WTC11 (cell line): ENCODE measurements around the gene RASSF8. TPM values are rescaled to one million over a fixed set of nuclear protein-coding genes. Genes with fewer than 3 reads are reported as not detected.

Source experiments
- ATAC-seq: fragments of 200-7000 bp; cut with Tn5 transposase; 2 replicates; pipeline ENCODE4 v1.10.0; 2021; ENCODE audit warnings: mild to moderate bottlenecking, moderate library complexity
- CTCF ChIA-PET: fragments of 300-600 bp; sonication (Branson Sonifier 250); formaldehyde crosslinking; loops from one replicate; lab custom pipeline; 2021; ENCODE audit warnings: antibody characterized with exemption; lab: Charles Lee
- POLR2A ChIA-PET: fragments of 350-600 bp; sonication (Branson Sonifier 250); formaldehyde crosslinking; loops from one replicate; lab custom pipeline; 2021; ENCODE audit warnings: antibody characterized with exemption; lab: Charles Lee
- DNase-seq: peaks from one replicate; pipeline ENCODE4 v3.0.0; 2021; ENCODE audit warnings: low spot score
- H3K27ac Mint-ChIP-seq: 2 replicates; pipeline ENCODE4 v1.8.0; 2021; ENCODE audit warnings: mixed read lengths
- H3K27me3 Mint-ChIP-seq: 2 replicates; pipeline ENCODE4 v1.8.0; 2021; ENCODE audit warnings: low read depth, mild to moderate bottlenecking, moderate library complexity, mixed read lengths
- H3K36me3 Mint-ChIP-seq: 2 replicates; pipeline ENCODE4 v1.8.0; 2021; ENCODE audit warnings: mixed read lengths
- H3K4me1 Mint-ChIP-seq: 2 replicates; pipeline ENCODE4 v1.8.0; 2022; ENCODE audit warnings: mixed read lengths
- H3K4me3 Mint-ChIP-seq: 2 replicates; pipeline ENCODE4 v1.8.0; 2021; ENCODE audit warnings: mild to moderate bottlenecking, moderate library complexity, mixed read lengths
- H3K9me3 Mint-ChIP-seq: 2 replicates; pipeline ENCODE4 v1.8.0; 2021; ENCODE audit warnings: mixed read lengths
- CREB1 ChIP-seq: sonication (generic); formaldehyde crosslinking; IDR thresholded peaks from 2 replicates; pipeline ENCODE4 v1.8.0; 2023; ENCODE audit warnings: mild to moderate bottlenecking, missing genetic modification reagents
- FOXP4 ChIP-seq: sonication (generic); formaldehyde crosslinking; IDR thresholded peaks from 2 replicates; pipeline ENCODE4 v1.8.0; 2022; ENCODE audit warnings: mild to moderate bottlenecking, missing genetic modification reagents
- HMGA2 ChIP-seq: fragments of 250-450 bp; sonication (Bioruptor Pico); IDR thresholded peaks from 2 replicates; pipeline ENCODE4 v1.4.0; 2021; ENCODE audit warnings: mild to moderate bottlenecking, moderate library complexity
- NFE2L1 ChIP-seq: sonication (generic); formaldehyde crosslinking; IDR thresholded peaks from 2 replicates; pipeline ENCODE4 v1.8.1; 2023; ENCODE audit warnings: missing genetic modification reagents
- NR3C1 ChIP-seq: sonication (generic); formaldehyde crosslinking; conservative IDR thresholded peaks from 2 replicates; pipeline ENCODE4 v1.8.1; 2023; ENCODE audit warnings: low read depth, mild to moderate bottlenecking, missing genetic modification reagents
- PRDM15 ChIP-seq: sonication (generic); formaldehyde crosslinking; IDR thresholded peaks from 2 replicates; pipeline ENCODE4 v1.8.0; 2022; ENCODE audit warnings: missing genetic modification reagents
- RORB ChIP-seq: fragments of 250-450 bp; sonication (Bioruptor Pico); IDR thresholded peaks from 2 replicates; pipeline ENCODE4 v1.9.0; 2021; ENCODE audit warnings: mild to moderate bottlenecking
- SMAD4 ChIP-seq: sonication (generic); formaldehyde crosslinking; IDR thresholded peaks from 2 replicates; pipeline ENCODE4 v1.8.0; 2022; ENCODE audit warnings: mild to moderate bottlenecking, missing genetic modification reagents
- SOX15 ChIP-seq: fragments of 250-450 bp; sonication (Bioruptor Pico); IDR thresholded peaks from 2 replicates; pipeline ENCODE4 v1.9.0; 2021; ENCODE audit warnings: mild to moderate bottlenecking
- SP1 ChIP-seq: sonication (generic); formaldehyde crosslinking; conservative IDR thresholded peaks from 2 replicates; pipeline ENCODE4 v1.8.1; 2022; ENCODE audit warnings: missing genetic modification reagents
- TEAD1 ChIP-seq: sonication (generic); formaldehyde crosslinking; IDR thresholded peaks from 2 replicates; pipeline ENCODE4 v1.8.0; 2022; ENCODE audit warnings: mild to moderate bottlenecking, missing genetic modification reagents
- USF2 ChIP-seq: sonication (generic); formaldehyde crosslinking; IDR thresholded peaks from 2 replicates; pipeline ENCODE4 v1.8.1; 2023; ENCODE audit warnings: mild to moderate bottlenecking, missing genetic modification reagents, moderate library complexity
- ZNF121 ChIP-seq: sonication (generic); formaldehyde crosslinking; IDR thresholded peaks from 2 replicates; pipeline ENCODE4 v1.8.0; 2023; ENCODE audit warnings: missing genetic modification reagents
- ZNF396 ChIP-seq: fragments of 250-450 bp; sonication (Bioruptor Pico); IDR thresholded peaks from 2 replicates; pipeline ENCODE4 v1.8.0; 2021; ENCODE audit warnings: mild to moderate bottlenecking, moderate library complexity, borderline replicate concordance
- ZNF671 ChIP-seq: fragments of 250-450 bp; sonication (Bioruptor Pico); IDR thresholded peaks from 2 replicates; pipeline ENCODE4 v1.8.0; 2021; ENCODE audit warnings: mild to moderate bottlenecking
- total RNA-seq: library from RNA; stranded (reverse); gene quantifications from 3 replicates; pipeline ENCODE4 v1.2.3, GENCODE V29; 2021
- TF ChIP-seq, protein P1 (sequence below): fragments of 250-450 bp; sonication (Bioruptor Pico); IDR thresholded peaks from 2 replicates; pipeline ENCODE4 v1.9.0; 2021; ENCODE audit warnings: mild to moderate bottlenecking, borderline replicate concordance
- TF ChIP-seq, protein P2 (sequence below): sonication (generic); formaldehyde crosslinking; IDR thresholded peaks from 2 replicates; pipeline ENCODE4 v1.8.0; 2022; ENCODE audit warnings: mild to moderate bottlenecking, missing genetic modification reagents
- TF ChIP-seq, protein P3 (sequence below): fragments of 250-450 bp; sonication (Bioruptor Pico); IDR thresholded peaks from 2 replicates; pipeline ENCODE4 v2.1.2; 2022; ENCODE audit warnings: mild to moderate bottlenecking, moderate library complexity
- TF ChIP-seq, protein P4 (sequence below): fragments of 250-450 bp; sonication (Bioruptor Pico); IDR thresholded peaks from 2 replicates; pipeline ENCODE4 v1.9.0; 2021; ENCODE audit warnings: mild to moderate bottlenecking

RASSF8 gene
- total RNA-seq, 1 experiment from 2014 or later, result 48.6 TPM

DNA sequence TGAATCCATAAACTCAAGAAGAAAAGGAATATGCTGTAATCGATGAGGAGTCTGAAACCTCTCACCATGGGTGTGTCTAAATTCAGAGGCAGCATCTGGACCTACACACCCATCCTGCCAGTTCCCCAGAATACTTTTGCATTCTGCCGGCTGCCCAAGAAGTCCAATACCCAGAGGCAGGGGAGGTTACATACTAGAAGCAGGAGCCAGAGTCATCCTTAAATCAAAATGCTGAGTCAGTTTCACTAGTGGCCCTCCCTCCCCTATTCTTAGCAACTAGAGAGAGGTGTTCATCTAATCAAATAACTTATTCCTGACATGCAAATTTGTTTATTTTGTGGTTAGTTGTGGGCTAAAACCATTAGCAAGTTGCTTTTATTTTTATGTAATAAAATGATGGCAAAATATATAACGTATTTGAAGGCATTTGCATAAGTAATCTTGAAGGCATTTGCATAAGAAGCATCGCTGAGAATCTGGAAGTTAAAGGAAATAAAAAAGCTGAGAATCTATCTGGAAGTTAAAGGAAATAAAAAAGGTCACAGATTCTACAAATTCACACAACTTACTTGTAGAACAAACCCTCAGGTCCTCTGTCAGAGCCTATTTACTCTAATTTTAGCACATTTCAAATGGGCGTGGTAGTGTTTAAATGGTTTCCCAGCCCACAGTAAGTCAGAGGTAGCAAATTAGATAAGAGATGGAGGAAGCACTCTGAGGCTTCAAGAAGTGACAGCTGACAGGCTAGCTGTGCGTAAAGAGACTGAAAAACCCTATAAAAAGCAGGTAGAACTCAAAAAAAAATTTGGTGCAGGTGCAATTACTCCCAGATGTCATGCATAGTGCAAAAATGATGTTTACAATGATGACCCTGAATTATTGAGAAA lies 158.6 kb downstream of the RASSF8 start:
- peaks cover 43% of the 10 kb centered on the region for H3K27me3 Mint-ChIP-seq
- H3K4me3 Mint-ChIP-seq, result no peak overlapping the region
- no peaks in the 10 kb centered on the region for H3K36me3 Mint-ChIP-seq
- TF ChIP-seq USF2 (CRISPR knock-in tag), result no peak
- TF ChIP-seq, protein P1, sequence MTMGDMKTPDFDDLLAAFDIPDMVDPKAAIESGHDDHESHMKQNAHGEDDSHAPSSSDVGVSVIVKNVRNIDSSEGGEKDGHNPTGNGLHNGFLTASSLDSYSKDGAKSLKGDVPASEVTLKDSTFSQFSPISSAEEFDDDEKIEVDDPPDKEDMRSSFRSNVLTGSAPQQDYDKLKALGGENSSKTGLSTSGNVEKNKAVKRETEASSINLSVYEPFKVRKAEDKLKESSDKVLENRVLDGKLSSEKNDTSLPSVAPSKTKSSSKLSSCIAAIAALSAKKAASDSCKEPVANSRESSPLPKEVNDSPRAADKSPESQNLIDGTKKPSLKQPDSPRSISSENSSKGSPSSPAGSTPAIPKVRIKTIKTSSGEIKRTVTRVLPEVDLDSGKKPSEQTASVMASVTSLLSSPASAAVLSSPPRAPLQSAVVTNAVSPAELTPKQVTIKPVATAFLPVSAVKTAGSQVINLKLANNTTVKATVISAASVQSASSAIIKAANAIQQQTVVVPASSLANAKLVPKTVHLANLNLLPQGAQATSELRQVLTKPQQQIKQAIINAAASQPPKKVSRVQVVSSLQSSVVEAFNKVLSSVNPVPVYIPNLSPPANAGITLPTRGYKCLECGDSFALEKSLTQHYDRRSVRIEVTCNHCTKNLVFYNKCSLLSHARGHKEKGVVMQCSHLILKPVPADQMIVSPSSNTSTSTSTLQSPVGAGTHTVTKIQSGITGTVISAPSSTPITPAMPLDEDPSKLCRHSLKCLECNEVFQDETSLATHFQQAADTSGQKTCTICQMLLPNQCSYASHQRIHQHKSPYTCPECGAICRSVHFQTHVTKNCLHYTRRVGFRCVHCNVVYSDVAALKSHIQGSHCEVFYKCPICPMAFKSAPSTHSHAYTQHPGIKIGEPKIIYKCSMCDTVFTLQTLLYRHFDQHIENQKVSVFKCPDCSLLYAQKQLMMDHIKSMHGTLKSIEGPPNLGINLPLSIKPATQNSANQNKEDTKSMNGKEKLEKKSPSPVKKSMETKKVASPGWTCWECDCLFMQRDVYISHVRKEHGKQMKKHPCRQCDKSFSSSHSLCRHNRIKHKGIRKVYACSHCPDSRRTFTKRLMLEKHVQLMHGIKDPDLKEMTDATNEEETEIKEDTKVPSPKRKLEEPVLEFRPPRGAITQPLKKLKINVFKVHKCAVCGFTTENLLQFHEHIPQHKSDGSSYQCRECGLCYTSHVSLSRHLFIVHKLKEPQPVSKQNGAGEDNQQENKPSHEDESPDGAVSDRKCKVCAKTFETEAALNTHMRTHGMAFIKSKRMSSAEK (CRISPR knock-in tag), result no peak
- no peak for TF ChIP-seq CREB1 (CRISPR knock-in tag)
- TF ChIP-seq, protein P2, sequence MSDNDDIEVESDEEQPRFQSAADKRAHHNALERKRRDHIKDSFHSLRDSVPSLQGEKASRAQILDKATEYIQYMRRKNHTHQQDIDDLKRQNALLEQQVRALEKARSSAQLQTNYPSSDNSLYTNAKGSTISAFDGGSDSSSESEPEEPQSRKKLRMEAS, result no peak
- no peak for TF ChIP-seq SMAD4 (CRISPR knock-in tag)
- no peak for TF ChIP-seq NFE2L1 (CRISPR knock-in tag)
- TF ChIP-seq SP1, result no peak
- no peak for TF ChIP-seq HMGA2
- TF ChIP-seq FOXP4 (CRISPR knock-in tag), result no peak
- TF ChIP-seq ZNF121 (CRISPR knock-in tag), result no peak
- TF ChIP-seq SOX15 (CRISPR knock-in tag), result no peak
- TF ChIP-seq ZNF396 (CRISPR knock-in tag), result no peak
- TF ChIP-seq ZNF671, result no peak
- TF ChIP-seq, protein P3, sequence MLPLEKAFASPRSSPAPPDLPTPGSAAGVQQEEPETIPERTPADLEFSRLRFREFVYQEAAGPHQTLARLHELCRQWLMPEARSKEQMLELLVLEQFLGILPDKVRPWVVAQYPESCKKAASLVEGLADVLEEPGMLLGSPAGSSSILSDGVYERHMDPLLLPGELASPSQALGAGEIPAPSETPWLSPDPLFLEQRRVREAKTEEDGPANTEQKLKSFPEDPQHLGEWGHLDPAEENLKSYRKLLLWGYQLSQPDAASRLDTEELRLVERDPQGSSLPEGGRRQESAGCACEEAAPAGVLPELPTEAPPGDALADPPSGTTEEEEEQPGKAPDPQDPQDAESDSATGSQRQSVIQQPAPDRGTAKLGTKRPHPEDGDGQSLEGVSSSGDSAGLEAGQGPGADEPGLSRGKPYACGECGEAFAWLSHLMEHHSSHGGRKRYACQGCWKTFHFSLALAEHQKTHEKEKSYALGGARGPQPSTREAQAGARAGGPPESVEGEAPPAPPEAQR (CRISPR knock-in tag), result no peak
- ChIA-PET CTCF (no interaction called here), POLR2A (no interaction called here)
- peaks cover 60% of the 10 kb centered on the region for H3K4me1 Mint-ChIP-seq
- ATAC-seq (no peak), DNase-seq (no peak)
- H3K9me3 Mint-ChIP-seq, result no peaks in the 10 kb centered on the region
- no peak overlapping the region for H3K27ac Mint-ChIP-seq

DNA sequence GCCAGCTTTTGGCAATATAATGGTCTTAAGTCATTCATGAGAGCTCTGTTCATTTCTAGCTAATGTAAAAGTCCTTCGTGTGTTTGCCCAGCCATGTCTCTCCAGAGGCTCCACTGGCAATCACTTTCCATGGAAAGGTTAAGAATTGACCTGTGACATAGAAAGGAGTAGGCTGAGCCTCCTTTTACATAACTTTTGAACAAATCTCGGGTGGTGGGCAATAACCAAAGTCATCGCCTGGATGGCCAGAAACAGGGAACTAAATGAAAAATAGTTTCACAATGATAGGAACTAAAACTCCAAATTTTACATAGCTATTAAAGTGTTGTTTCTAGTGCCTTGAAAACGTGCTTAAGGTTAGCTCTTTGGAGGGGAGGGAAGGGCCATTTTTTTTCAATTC lies 159.8 kb downstream of the RASSF8 start:
- Mint-ChIP-seq H3K36me3 (no peaks in the 10 kb centered on the region), H3K4me3 (no peak overlapping the region), H3K27ac (no peak overlapping the region), H3K4me1 (peaks cover 53% of the 10 kb centered on the region), H3K27me3 (peaks cover 52% of the 10 kb centered on the region), H3K9me3 (no peaks in the 10 kb centered on the region)
- ChIA-PET POLR2A (interaction anchor here (0.7 kb wide), 1 partner anchor 375 kb away, joined by 3 read pairs; no protein-coding TSS in a partner anchor), CTCF (interaction anchor here (1.2 to 2.1 kb wide), 4 partner anchors 86 to 583 kb away, joined by 3 to 13 read pairs (median 6); no protein-coding TSS in a partner anchor)
- DNase-seq (no peak), ATAC-seq (no peak)
- TF ChIP-seq TEAD1 (CRISPR knock-in tag), result no peak
- TF ChIP-seq, protein P4, sequence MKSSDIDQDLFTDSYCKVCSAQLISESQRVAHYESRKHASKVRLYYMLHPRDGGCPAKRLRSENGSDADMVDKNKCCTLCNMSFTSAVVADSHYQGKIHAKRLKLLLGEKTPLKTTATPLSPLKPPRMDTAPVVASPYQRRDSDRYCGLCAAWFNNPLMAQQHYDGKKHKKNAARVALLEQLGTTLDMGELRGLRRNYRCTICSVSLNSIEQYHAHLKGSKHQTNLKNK (CRISPR knock-in tag), result no peak
- no peak for TF ChIP-seq PRDM15
- no peak for TF ChIP-seq RORB
- no peak for TF ChIP-seq NR3C1
- TF ChIP-seq, all 79 proteins: peak for 0
